GM13976 (cell line): ENCODE data around the gene PHACTR1.

Experiments used
- DNase-seq: peaks from one replicate; pipeline ENCODE4 v3.0.0; 2012; ENCODE audit warnings: low spot score
- CTCF ChIP-seq: IDR thresholded peaks from 2 replicates; pipeline ENCODE4 v1.5.1; 2012; ENCODE audit warnings: borderline replicate concordance, mild to moderate bottlenecking; ENCODE audit not compliant: insufficient read depth; ENCODE audit errors: extremely low read depth, missing control alignments, control extremely low read depth
- in situ Hi-C: fragments of 300-500 bp; cut with MboI; formaldehyde crosslinking; loops from one replicate; pipeline ENCODE4 v1.12.0; 2022; ENCODE audit warnings: low sequenced_read_pairs, mixed read lengths, inconsistent platforms; ENCODE audit not compliant: unreplicated experiment

Gene PHACTR1

GRCh38 chr6:12903246-12903645, 186.7 kb downstream of the PHACTR1 start:
- in situ Hi-C loops, result no loop called here
- TF ChIP-seq CTCF, result no peak

GRCh38 chr6:12909833-12910232, 193.3 kb downstream of the PHACTR1 start:
- TF ChIP-seq CTCF, result no peak
- in situ Hi-C loops, result loop anchor here (5.0 kb wide), 1 partner anchor 422 kb away; no protein-coding TSS in a partner anchor
- DNase-seq, result no peak

More at GRCh38 chr6:12903246-12903645, 186.7 kb downstream of the PHACTR1 start:
- no peak for DNase-seq

- DNase-seq, result peak; percentile 31
- peak; percentile 42 for TF ChIP-seq CTCF
- in situ Hi-C loops, result loop anchor here (5.0 kb wide), 1 partner anchor 421 kb away; no protein-coding TSS in a partner anchor
Measured at GRCh38 chr6:12911427-12911826, 194.9 kb downstream of the PHACTR1 start.

- TF ChIP-seq CTCF, result no peak
- DNase-seq, result no peak
- in situ Hi-C loops, result loop anchor here (5.0 kb wide), 1 partner anchor 419 kb away; no protein-coding TSS in a partner anchor
Measured at GRCh38 chr6:12913201-12913600, 196.6 kb downstream of the PHACTR1 start.

GRCh38 chr6:12916006-12916405, 199.4 kb downstream of the PHACTR1 start:
- no peak for DNase-seq
- in situ Hi-C loops, result no loop called here
- TF ChIP-seq CTCF, result no peak

GRCh38 chr6:12916420-12917136, 200.0 kb downstream of the PHACTR1 start:
- no peak for TF ChIP-seq CTCF
- in situ Hi-C loops, result no loop called here
- no peak for DNase-seq

- in situ Hi-C loops, result no loop called here
- DNase-seq, result no peak
- TF ChIP-seq CTCF, result no peak
Measured at GRCh38 chr6:12921467-12921866, 204.9 kb downstream of the PHACTR1 start.
